Endothelial cell of umbilical vein (primary cell): Measurements from ENCODE around the gene SPOUT1. TPM values are rescaled to one million over a fixed set of nuclear protein-coding genes. Genes with fewer than 3 reads are reported as not detected.
"Not testable (repeated sequence)": the region's sequence is repeated elsewhere in the genome, so short reads cannot be mapped to it uniquely, and the experiment has no call there.

Source experiments
- BruUV-seq: library from RNA; stranded (reverse); fragments of 400-500 nt; replicated peaks from 2 replicates; lab custom pipeline; 2021; lab: Mats Ljungman, UMichigan
- CTCF ChIA-PET: fragments of 300-600, 350-600 bp; sonication (Branson Sonifier 250); formaldehyde crosslinking; loops from one replicate; lab custom pipeline; 2021; ENCODE audit warnings: antibody characterized with exemption, inconsistent platforms; lab: Charles Lee
- POLR2A ChIA-PET: fragments of 300-600, 350-600 bp; sonication (Branson Sonifier 250); formaldehyde crosslinking; loops from one replicate; lab custom pipeline; 2021; ENCODE audit warnings: antibody characterized with exemption, inconsistent platforms; lab: Charles Lee
- DNase-seq: peaks from one replicate; pipeline ENCODE4 v3.0.0-alpha.2; 2011; ENCODE audit warnings: low read depth, low spot score
- FAIRE-seq: peaks from 2 replicates; lab custom pipeline; 2011; peaks lifted over from hg19 to GRCh38; lab: Jason Lieb, UNC
- H2AFZ ChIP-seq: 2 replicates; pipeline ENCODE4 v1.6.0; 2012; ENCODE audit warnings: low read depth, low read length, control low read depth, inconsistent platforms
- H3K27ac ChIP-seq: 2 replicates; pipeline ENCODE4 v1.5.1; 2011; ENCODE audit warnings: low read depth, mild to moderate bottlenecking, control low read depth, low read length, moderate library complexity; ENCODE audit not compliant: insufficient read depth
- H3K27me3 ChIP-seq, 2 experiments: 2 replicates each; pipeline versions ENCODE4 v1.6.0 to v1.6.1; 2011; ENCODE audit warnings: low read length in 2 of 2, mixed read lengths in 1 of 2; ENCODE audit not compliant: control insufficient read depth in 2 of 2, insufficient read depth in 2 of 2
- H3K36me3 ChIP-seq, 2 experiments: 2 replicates in 1 of 2; 3 replicates in 1 of 2; pipeline ENCODE4 v1.5.1; 2011; ENCODE audit warnings: low read length in 2 of 2, mild to moderate bottlenecking in 1 of 2, moderate library complexity in 1 of 2; ENCODE audit not compliant: control insufficient read depth in 2 of 2, insufficient read depth in 2 of 2; ENCODE audit errors: extremely low read depth in 1 of 2
- H3K4me1 ChIP-seq: 3 replicates; pipeline ENCODE4 v1.5.1; 2011; ENCODE audit warnings: mild to moderate bottlenecking, low read length; ENCODE audit not compliant: control insufficient read depth, insufficient read depth; ENCODE audit errors: extremely low read depth
- H3K4me2 ChIP-seq: 2 replicates; pipeline ENCODE4 v1.6.1; 2011; ENCODE audit warnings: low read length, control low read depth, mixed read lengths; ENCODE audit not compliant: insufficient read depth
- H3K4me3 ChIP-seq, 3 experiments: fragments of 200-600 bp in 1 of 3; sonication (generic), shearing (Covaris generic) in 1 of 3; replicated peaks in 1 of 3; 2 replicates each; pipeline ENCODE4 v1.5.1; 2011 to 2016; ENCODE audit warnings: control low read depth in 3 of 3, low read length in 3 of 3, mild to moderate bottlenecking in 2 of 3, inconsistent platforms in 1 of 3, low read depth in 1 of 3, moderate library complexity in 1 of 3; ENCODE audit not compliant: insufficient read depth in 1 of 3
- H3K79me2 ChIP-seq: 2 replicates; pipeline ENCODE4 v1.6.0; 2012; ENCODE audit warnings: low read length, inconsistent platforms; ENCODE audit not compliant: control insufficient read depth, insufficient read depth
- H3K9ac ChIP-seq: replicated peaks from 2 replicates; pipeline ENCODE3; 2011; ENCODE audit warnings: low read length, control low read depth; ENCODE audit not compliant: insufficient read depth; ENCODE audit errors: extremely low read depth
- H3K9me1 ChIP-seq: replicated peaks from 3 replicates; pipeline ENCODE4 v1.6.0; 2011; ENCODE audit warnings: mild to moderate bottlenecking, low read length; ENCODE audit not compliant: control insufficient read depth, insufficient read depth; ENCODE audit errors: extremely low read depth
- H3K9me3 ChIP-seq: replicated peaks from 2 replicates; pipeline ENCODE4 v1.5.1; 2012; ENCODE audit warnings: low read length, inconsistent platforms; ENCODE audit not compliant: control insufficient read depth, insufficient read depth
- H4K20me1 ChIP-seq: replicated peaks from 2 replicates; pipeline ENCODE3; 2011; ENCODE audit warnings: mild to moderate bottlenecking, low read length; ENCODE audit not compliant: control insufficient read depth, insufficient read depth; ENCODE audit errors: extremely low read depth
- dilution Hi-C: fragments of 300-500 bp; cut with MboI; formaldehyde crosslinking; loops from one replicate; pipeline ENCODE4 v1.15.0; 2019; ENCODE audit warnings: low sequenced_read_pairs; ENCODE audit not compliant: extremely low pct_ligation_motif_present
- intact Hi-C: fragments of 100-400 bp; cut with micrococcal nuclease; formaldehyde crosslinking; loops from one replicate; pipeline ENCODE4 v1.10.0; 2022
- polyA plus RNA-seq, 4 experiments: library from polyadenylated mRNA; depleted of rRNA in 3 of 4; stranded (reverse) in 3 of 4; unstranded in 1 of 4; fragments of >200 nt; gene quantifications; 2 replicates each; pipeline versions ENCODE4 v1.2.1 to v1.2.3, GENCODE V29; 2011 to 2012; ENCODE audit warnings: missing spikeins in 1 of 4
- total RNA-seq: library from RNA; stranded (reverse); gene quantifications from 2 replicates; pipeline ENCODE4 v1.2.3, GENCODE V29; 2021

Gene SPOUT1
- total and polyA plus RNA-seq, 2 donors (not counting 3 experiments of a cell fraction or from before 2014, with no cell fraction given) = 50.4 to 51.6 TPM

GRCh38 chr9:128854454-128854853 is 24.9 kb upstream of the SPOUT1 start:
- intact Hi-C loops = not testable (repeated sequence)

GRCh38 chr9:128852646-128853045 is 23.1 kb upstream of the SPOUT1 start:
- H3K4me3 ChIP-seq, BruUV-seq, DNase-seq, POLR2A ChIA-PET, H3K36me3 ChIP-seq, H3K79me2 ChIP-seq, H3K27me3 ChIP-seq, H3K4me2 ChIP-seq, H3K9ac ChIP-seq, H3K4me1 ChIP-seq, FAIRE-seq, H4K20me1 ChIP-seq, dilution Hi-C loops, H3K27ac ChIP-seq, H3K9me1 ChIP-seq, H2AFZ ChIP-seq, H3K9me3 ChIP-seq: not testable (repeated sequence)
- CTCF ChIA-PET = interaction anchor here (0.7 to 3.2 kb wide), 13 partner anchors 10 to 279 kb away, joined by 3 to 30 read pairs (median 3); partner anchors contain the start of genes SH3GLB2 and SPOUT1
- intact Hi-C loops = loop anchor here (2.0 kb wide), 1 partner anchor 176 kb away; the partner anchor contains the start of gene SH3GLB2

More at GRCh38 chr9:128854454-128854853, 24.9 kb upstream of the SPOUT1 start:
- H3K4me2 ChIP-seq, H3K36me3 ChIP-seq, dilution Hi-C loops, H3K9me1 ChIP-seq, H3K9ac ChIP-seq, BruUV-seq, H4K20me1 ChIP-seq, H3K79me2 ChIP-seq, H2AFZ ChIP-seq, H3K4me3 ChIP-seq, H3K4me1 ChIP-seq, H3K27me3 ChIP-seq, FAIRE-seq, DNase-seq, H3K27ac ChIP-seq, POLR2A ChIA-PET, H3K9me3 ChIP-seq: not testable (repeated sequence)
- CTCF ChIA-PET = interaction anchor here (1.1 to 3.2 kb wide), 2 partner anchors 14 to 73 kb away, joined by 5 to 30 read pairs; no protein-coding TSS in a partner anchor
